ENCODE measurements around the gene ADGRG7.

GRCh38 chr3:100708644-100708988 is 99.2 kb downstream of the ADGRG7 start:
- no peak for TF ChIP-seq CTCF (IDR thresholded peaks at IDR 0.05)
- TF ChIP-seq POLR2AphosphoS5 (IDR thresholded peaks at IDR 0.05): no peak
- TF ChIP-seq POLR2A (IDR thresholded peaks at IDR 0.05): no peak
- TF ChIP-seq EP300 (IDR thresholded peaks at IDR 0.05): no peak
